ENCODE measurements around the gene ALS2.

- no peak for TF ChIP-seq CTCF (IDR thresholded peaks at IDR 0.05)
- TF ChIP-seq EZH2 (IDR thresholded peaks at IDR 0.05): no peak
These were observed 65.3 kb downstream of the ALS2 start for GRCh38 chr2:201715459-201715858.

All from neural progenitor cell (in vitro differentiated cells).